PFSK-1 (cell line): ENCODE measurements around the gene CRIP2.

Experiments
- FOXP2 ChIP-seq: optimal IDR thresholded peaks from 2 replicates; pipeline ENCODE3; 2011; ENCODE audit warnings: borderline replicate concordance, control low read depth, inconsistent platforms; ENCODE audit not compliant: insufficient read depth; ENCODE audit errors: extremely low read length, extremely low read depth
- POLR2AphosphoS5 ChIP-seq: IDR thresholded peaks from 2 replicates; pipeline ENCODE4 v1.6.1; 2012; ENCODE audit warnings: low read depth, mild to moderate bottlenecking, control low read depth, low read length, moderate library complexity
- REST ChIP-seq, 2 experiments: IDR thresholded peaks; 2 replicates each; pipeline versions ENCODE4 v1.6.1 to v1.8.0; 2011 to 2012; ENCODE audit warnings: low read depth in 2 of 2, low read length in 2 of 2, control low read depth in 1 of 2, inconsistent platforms in 1 of 2, mild to moderate bottlenecking in 1 of 2, moderate library complexity in 1 of 2; ENCODE audit not compliant: insufficient read depth in 1 of 2
- SIN3A ChIP-seq: IDR thresholded peaks from 2 replicates; pipeline ENCODE4 v1.6.1; 2012; ENCODE audit warnings: mild to moderate bottlenecking, low read length, moderate library complexity, borderline replicate concordance; ENCODE audit not compliant: insufficient read depth
- TAF1 ChIP-seq: IDR thresholded peaks from 2 replicates; pipeline ENCODE4 v1.6.1; 2012; ENCODE audit warnings: low read length, control low read depth, borderline replicate concordance; ENCODE audit not compliant: insufficient read depth

Gene CRIP2

GRCh38 chr14:105439710-105440553 lies 34.7 kb upstream of the CRIP2 start:
- no peak for TF ChIP-seq TAF1
- TF ChIP-seq SIN3A: no peak
- no peak for TF ChIP-seq POLR2AphosphoS5
- no peak for TF ChIP-seq FOXP2
- no peak for TF ChIP-seq REST (IDR thresholded peaks at IDR 0.05; ENCODE audit: insufficient read depth in 1 of 2, low read depth in 2 of 2, low read length in 2 of 2)

- TF ChIP-seq TAF1 (no peak), FOXP2 (no peak), REST (IDR thresholded peaks at IDR 0.05; ENCODE audit: insufficient read depth in 1 of 2, low read depth in 2 of 2, low read length in 2 of 2) (no peak), POLR2AphosphoS5 (no peak), SIN3A (no peak)
Measured at GRCh38 chr14:105440554-105440900, 34.1 kb upstream of the CRIP2 start.

GRCh38 chr14:105440992-105441391 lies 33.6 kb upstream of the CRIP2 start:
- TF ChIP-seq FOXP2 (no peak), TAF1 (no peak), REST (IDR thresholded peaks at IDR 0.05; ENCODE audit: insufficient read depth in 1 of 2, low read depth in 2 of 2, low read length in 2 of 2) (no peak)

- TF ChIP-seq FOXP2: no peak
- no peak for TF ChIP-seq POLR2AphosphoS5
- no peak for TF ChIP-seq TAF1
- TF ChIP-seq SIN3A: no peak
Measured at GRCh38 chr14:105442125-105442524, 32.5 kb upstream of the CRIP2 start.

GRCh38 chr14:105442834-105443233 lies 31.8 kb upstream of the CRIP2 start:
- TF ChIP-seq POLR2AphosphoS5 (no peak), FOXP2 (no peak), TAF1 (no peak), REST (IDR thresholded peaks at IDR 0.05; ENCODE audit: insufficient read depth in 1 of 2, low read depth in 2 of 2, low read length in 2 of 2) (no peak), SIN3A (no peak)
